RWPE1 (cell line): ENCODE data around the gene FUT6.
A peak's percentile ranks its signal among the peaks of the same experiment; 100 is the strongest.

Experiments used
- CTCF ChIA-PET: fragments of 350-600 bp; sonication (Branson Sonifier 250); formaldehyde crosslinking; extraction: SDS; loops from one replicate; lab custom pipeline; 2021; lab: Yijun Ruan, JAX
- POLR2A ChIA-PET: fragments of 400-600 bp; formaldehyde crosslinking; extraction: SDS; loops from one replicate; lab custom pipeline; 2020; ENCODE audit warnings: antibody characterized with exemption; ENCODE audit not compliant: low non-redundant PET; lab: Yijun Ruan, JAX
- DNase-seq: peaks from one replicate; pipeline ENCODE4 v3.0.0; 2012; ENCODE audit warnings: low spot score
- H3K27ac ChIP-seq: fragments of 450-650 bp; 2 replicates; pipeline ENCODE4 v1.5.1; 2017
- CTCF ChIP-seq: fragments of 450-650 bp; conservative IDR thresholded peaks from 2 replicates; pipeline ENCODE4 v1.5.1; 2017; ENCODE audit warnings: low read depth, mild to moderate bottlenecking

Gene FUT6

DNA sequence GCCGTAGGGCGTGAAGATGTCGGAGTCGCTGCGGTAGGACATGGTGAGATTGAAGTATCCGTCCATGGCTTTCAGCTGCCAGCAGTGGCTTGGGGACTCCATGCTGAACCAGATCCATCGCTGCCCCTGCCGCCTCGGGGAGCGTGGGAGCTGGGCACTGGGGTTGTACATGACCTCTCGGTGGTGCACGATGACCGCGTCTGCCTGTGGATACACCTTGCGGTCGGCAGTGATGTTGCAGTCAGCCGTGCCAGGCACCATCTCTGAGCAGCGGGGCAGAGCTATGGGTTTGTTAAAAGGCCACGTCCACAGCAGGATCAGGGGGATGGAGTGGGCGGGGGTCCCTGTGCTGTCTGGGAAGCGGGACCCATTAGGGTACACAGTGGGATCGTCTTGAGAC is 7.4 kb downstream of the FUT6 start:
- no peak overlapping the region for H3K27ac ChIP-seq
- DNase-seq, result no peak
- no peak for TF ChIP-seq CTCF
- ChIA-PET POLR2A (no interaction called here), CTCF (no interaction called here)

DNA sequence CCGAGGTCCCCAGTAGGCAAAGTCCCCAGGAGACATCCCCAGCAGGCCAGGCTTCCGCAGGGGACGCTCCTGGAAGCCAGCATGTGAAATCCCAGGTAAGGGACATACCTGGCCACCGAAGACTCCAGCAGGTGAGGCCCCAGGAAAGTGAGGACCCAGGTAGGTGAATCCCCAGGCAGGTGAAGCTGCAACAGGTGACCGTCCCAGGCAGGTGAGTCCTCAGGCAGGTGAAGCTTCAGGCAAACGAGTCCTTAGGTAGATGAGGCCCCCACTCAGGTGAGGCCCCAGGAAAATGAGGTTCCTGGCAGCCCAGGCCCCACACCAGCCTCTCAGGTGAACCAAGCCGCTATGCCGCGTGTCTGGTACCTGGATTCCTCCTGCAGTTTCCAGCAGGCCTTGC is 8.3 kb downstream of the FUT6 start:
- POLR2A ChIA-PET, result no interaction called here

DNA sequence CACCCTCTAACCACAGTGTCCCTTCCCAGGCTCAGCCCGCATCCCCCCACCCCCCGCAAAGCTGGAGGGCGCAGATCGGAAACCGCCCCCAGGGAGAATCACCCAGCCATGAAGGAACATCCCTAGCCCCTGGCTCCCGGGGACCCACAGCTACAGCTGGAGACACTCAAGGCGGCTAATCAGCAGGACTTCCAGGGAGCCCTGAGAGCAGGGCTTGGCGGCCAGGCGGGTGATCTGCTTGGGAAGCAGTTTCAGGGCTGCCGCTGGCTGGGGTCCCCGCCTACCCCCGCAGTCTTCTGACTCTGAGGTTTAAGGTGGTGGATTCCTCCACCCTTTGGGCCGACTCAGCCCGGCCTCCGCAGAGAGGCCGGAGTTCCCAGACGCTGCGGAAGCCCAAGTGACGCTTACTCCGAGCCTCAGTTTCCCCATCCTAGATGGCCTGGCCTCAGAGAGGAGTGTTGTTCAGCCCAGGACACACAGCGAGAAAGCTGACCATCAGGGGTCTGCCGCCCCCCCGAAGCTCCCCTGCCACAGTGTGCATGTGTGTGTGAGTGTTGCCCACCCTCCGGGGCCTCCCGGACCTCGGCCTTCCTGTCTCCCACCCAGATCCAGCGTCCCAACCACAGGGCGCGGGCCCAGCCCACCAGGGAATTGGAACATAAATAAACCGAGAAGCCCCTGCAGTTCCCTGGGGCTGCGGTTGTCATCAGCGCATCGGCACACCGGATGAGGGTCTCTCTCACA is 9.8 kb downstream of the FUT6 start:
- CTCF ChIA-PET, result interaction anchor here (0.6 to 1.2 kb wide), 2 partner anchors 26 kb away, joined by 3 read pairs; no protein-coding TSS in a partner anchor
- no peak for TF ChIP-seq CTCF

More for the DNA sequence above, 8.3 kb downstream of the FUT6 start:
- DNase-seq, result no peak
- CTCF ChIA-PET, result no interaction called here
- TF ChIP-seq CTCF, result no peak
- no peak overlapping the region for H3K27ac ChIP-seq

GRCh38 chr19:5828661-5829566 is 10.6 kb downstream of the FUT6 start:
- no peak for TF ChIP-seq CTCF
- no peak for DNase-seq
- POLR2A ChIA-PET, result interaction anchor here (0.5 to 1.9 kb wide), 6 partner anchors 12 to 113 kb away, joined by 3 to 14 read pairs (median 4); partner anchors contain the start of genes CAPS and NDUFA11
- H3K27ac ChIP-seq, result peak overlapping the region; percentile 89
- CTCF ChIA-PET, result interaction anchor here (1.1 to 1.5 kb wide), 3 partner anchors 25 to 31 kb away, joined by 3 to 11 read pairs (median 5); no protein-coding TSS in a partner anchor

More for the DNA sequence above, 9.8 kb downstream of the FUT6 start:
- DNase-seq, result no peak
- H3K27ac ChIP-seq, result peak overlapping the region; percentile 89; the same call in 1 of the 2 replicates
- POLR2A ChIA-PET, result interaction anchor here (1.0 to 1.9 kb wide), 2 partner anchors 11 to 84 kb away, joined by 5 to 12 read pairs; partner anchors contain the start of gene CAPS

DNA sequence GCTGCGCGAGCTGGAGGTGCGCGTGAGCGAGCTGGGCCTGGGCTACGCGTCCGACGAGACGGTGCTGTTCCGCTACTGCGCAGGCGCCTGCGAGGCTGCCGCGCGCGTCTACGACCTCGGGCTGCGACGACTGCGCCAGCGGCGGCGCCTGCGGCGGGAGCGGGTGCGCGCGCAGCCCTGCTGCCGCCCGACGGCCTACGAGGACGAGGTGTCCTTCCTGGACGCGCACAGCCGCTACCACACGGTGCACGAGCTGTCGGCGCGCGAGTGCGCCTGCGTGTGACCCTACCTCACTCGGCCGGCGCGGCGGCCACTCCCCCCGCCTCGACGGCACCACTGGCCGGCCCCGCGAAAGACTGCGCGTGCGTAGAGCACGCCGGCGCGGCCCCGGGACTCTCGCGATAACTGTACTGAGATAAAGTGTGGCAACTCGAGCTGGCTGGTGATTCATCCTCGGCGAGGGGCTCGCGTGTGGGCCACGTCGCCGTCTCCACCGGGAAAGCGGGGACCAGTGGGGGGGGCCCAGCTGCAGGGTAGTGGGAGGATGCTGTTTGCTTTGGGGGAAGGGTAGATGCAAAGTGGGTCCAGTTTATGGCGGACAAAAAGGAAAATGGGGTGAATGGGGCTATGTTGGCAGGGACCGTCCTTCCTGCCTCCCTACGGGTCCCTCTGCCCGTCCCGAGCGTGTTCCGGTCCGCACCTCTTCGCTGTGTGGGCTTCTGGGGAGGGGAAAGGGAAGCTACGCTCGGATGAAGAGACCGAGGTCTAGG is 11.4 kb downstream of the FUT6 start:
- peak; percentile 98 for DNase-seq
- POLR2A ChIA-PET, result interaction anchor here (0.5 to 1.9 kb wide), 7 partner anchors 13 to 112 kb away, joined by 3 to 14 read pairs (median 3); partner anchors contain the start of gene NDUFA11
- H3K27ac ChIP-seq, result peak overlapping the region; percentile 89
- CTCF ChIA-PET, result interaction anchor here (0.5 to 1.5 kb wide), 5 partner anchors 17 to 1513 kb away, joined by 3 to 11 read pairs (median 4); no protein-coding TSS in a partner anchor
- no peak for TF ChIP-seq CTCF
